Muscle of leg (tissue), 11 donors: ENCODE data around the gene SCN1A. TPM values are rescaled to one million over a fixed set of nuclear protein-coding genes. Genes with fewer than 3 reads are reported as not detected.
"Not testable (repeated sequence)": the region's sequence is repeated elsewhere in the genome, so short reads cannot be mapped to it uniquely, and the experiment has no call there.

ENCODE experiments used
- DNase-seq: peaks from one replicate; pipeline ENCODE4 v3.0.0; 2013
- H3K27ac ChIP-seq: one replicate; pipeline ENCODE4 v1.5.1; 2013; ENCODE audit warnings: mild to moderate bottlenecking, low read length, control low read depth
- H3K27me3 ChIP-seq: one replicate; pipeline ENCODE4 v1.6.1; 2013; ENCODE audit warnings: low read length; ENCODE audit not compliant: control insufficient read depth, insufficient read depth
- H3K36me3 ChIP-seq: one replicate; pipeline ENCODE4 v1.6.1; 2013; ENCODE audit warnings: low read length; ENCODE audit not compliant: control insufficient read depth, insufficient read depth
- H3K4me1 ChIP-seq: one replicate; pipeline ENCODE4 v1.6.1; 2013; ENCODE audit warnings: low read length; ENCODE audit not compliant: control insufficient read depth, insufficient read depth
- H3K4me3 ChIP-seq: one replicate; pipeline ENCODE4 v1.5.1; 2013; ENCODE audit warnings: low read length, control low read depth
- H3K9me3 ChIP-seq: replicated peaks from 2 replicates; pipeline ENCODE4 v1.6.1; 2013; ENCODE audit warnings: low read depth, low read length; ENCODE audit not compliant: control insufficient read depth
- WGBS: methylation state at CpG from one replicate; pipeline ENCODE4 v1.1.5; 2013; ENCODE audit warnings: missing lambda C conversion rate; ENCODE audit not compliant: insufficient coverage; 5-methylcytosine and 5-hydroxymethylcytosine counted together
- polyA plus RNA-seq, 8 donors: library from polyadenylated mRNA; unstranded; fragments of 120-200 nt; gene quantifications; one replicate each; pipeline versions ENCODE4 v1.2.1 to v1.2.3, GENCODE V29; 2013; ENCODE audit warnings: inconsistent platforms in 1 of 8, low replicate concordance in 1 of 8; ENCODE audit not compliant: insufficient read length in 8 of 8, insufficient read depth in 1 of 8
- total RNA-seq: library from RNA; stranded (reverse); fragments of 120-200 nt; gene quantifications from one replicate; pipeline ENCODE4 v1.2.4, GENCODE V29; 2013

Gene SCN1A
- total and polyA plus RNA-seq, 9 donors = 0.03 to 0.26 (median 0.09) TPM; not detected in 1

GRCh38 chr2:166011660-166012059 is 116.2 kb downstream of the SCN1A start:
- no peak for DNase-seq
- Histone ChIP-seq H3K36me3 (no peaks in the 10 kb centered on the region), H3K4me3 (no peak overlapping the region), H3K27ac (no peak overlapping the region), H3K9me3 (no peaks in the 10 kb centered on the region), H3K4me1 (no peaks in the 10 kb centered on the region), H3K27me3 (no peaks in the 10 kb centered on the region)
- no CpG with 5 or more reads among the region's 1 CpG for WGBS

- H3K4me3 ChIP-seq = no peak overlapping the region
- no peaks in the 10 kb centered on the region for H3K27me3 ChIP-seq
- 75% methylated on average over 1 of the region's 2 CpGs for WGBS
- H3K4me1 ChIP-seq = no peaks in the 10 kb centered on the region
- no peak overlapping the region for H3K27ac ChIP-seq
- DNase-seq = no peak
- H3K9me3 ChIP-seq = no peaks in the 10 kb centered on the region
- H3K36me3 ChIP-seq = no peaks in the 10 kb centered on the region
Observed at GRCh38 chr2:166000401-166000800, 127.4 kb downstream of the SCN1A start.

DNA sequence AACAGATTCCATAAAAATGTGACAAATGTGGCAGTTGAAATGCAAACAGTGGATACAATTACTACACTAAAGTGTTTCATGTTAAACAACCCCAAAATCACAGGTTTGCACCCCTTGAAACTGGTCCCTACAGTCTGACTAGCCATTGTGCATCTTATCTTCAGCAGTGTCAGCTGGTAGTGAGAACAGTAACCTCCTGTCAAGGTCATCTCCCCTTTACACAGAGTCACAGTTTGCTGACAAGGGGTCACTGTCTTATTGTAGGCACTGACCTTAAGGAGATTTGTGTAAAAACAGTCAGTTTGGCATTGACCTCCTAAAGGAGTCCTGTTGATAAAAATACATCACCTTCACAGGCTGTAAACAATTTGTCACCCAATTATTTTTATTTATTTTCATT is 137.0 kb downstream of the SCN1A start:
- Histone ChIP-seq H3K4me1 (no peaks in the 10 kb centered on the region), H3K27me3 (no peaks in the 10 kb centered on the region), H3K4me3 (no peak overlapping the region), H3K9me3 (no peaks in the 10 kb centered on the region), H3K36me3 (no peaks in the 10 kb centered on the region), H3K27ac (no peak overlapping the region)
- DNase-seq = no peak

GRCh38 chr2:165989851-165990250 is 138.0 kb downstream of the SCN1A start:
- H3K27ac ChIP-seq = no peak overlapping the region
- WGBS = no CpG with 5 or more reads among the region's 1 CpG
- no peak overlapping the region for H3K4me3 ChIP-seq
- DNase-seq = no peak
- H3K36me3 ChIP-seq = no peaks in the 10 kb centered on the region
- H3K4me1 ChIP-seq = no peaks in the 10 kb centered on the region
- H3K27me3 ChIP-seq = no peaks in the 10 kb centered on the region
- no peaks in the 10 kb centered on the region for H3K9me3 ChIP-seq

DNA sequence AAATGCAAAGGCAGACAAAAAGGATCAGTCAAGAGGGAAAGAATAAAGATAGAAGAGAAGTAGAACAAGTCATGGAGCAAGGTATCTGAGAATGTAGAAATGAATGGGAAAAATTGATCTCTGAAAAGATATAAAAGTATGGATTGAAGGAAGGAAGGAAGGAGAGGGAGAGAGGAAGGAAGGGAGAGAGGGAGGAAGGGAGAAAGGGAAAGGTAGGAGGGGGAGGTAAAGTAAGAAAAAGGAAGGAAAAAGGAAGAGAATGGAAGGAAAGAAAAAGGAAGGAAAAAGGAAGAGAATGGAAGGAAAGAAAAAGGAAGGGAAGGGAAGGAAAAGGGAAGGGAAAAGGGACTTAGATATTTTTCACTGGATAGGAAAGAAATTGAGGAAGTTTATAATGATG is 142.7 kb downstream of the SCN1A start:
- Histone ChIP-seq H3K9me3 (no peaks in the 10 kb centered on the region), H3K36me3 (no peaks in the 10 kb centered on the region), H3K4me3 (no peak overlapping the region), H3K27ac (no peak overlapping the region), H3K27me3 (no peaks in the 10 kb centered on the region), H3K4me1 (no peaks in the 10 kb centered on the region)
- DNase-seq = no peak

- H3K36me3 ChIP-seq, H3K27ac ChIP-seq, H3K27me3 ChIP-seq, H3K4me1 ChIP-seq, H3K9me3 ChIP-seq, H3K4me3 ChIP-seq, DNase-seq: not testable (repeated sequence)
Observed at GRCh38 chr2:165972161-165972560, 155.7 kb downstream of the SCN1A start.

DNA sequence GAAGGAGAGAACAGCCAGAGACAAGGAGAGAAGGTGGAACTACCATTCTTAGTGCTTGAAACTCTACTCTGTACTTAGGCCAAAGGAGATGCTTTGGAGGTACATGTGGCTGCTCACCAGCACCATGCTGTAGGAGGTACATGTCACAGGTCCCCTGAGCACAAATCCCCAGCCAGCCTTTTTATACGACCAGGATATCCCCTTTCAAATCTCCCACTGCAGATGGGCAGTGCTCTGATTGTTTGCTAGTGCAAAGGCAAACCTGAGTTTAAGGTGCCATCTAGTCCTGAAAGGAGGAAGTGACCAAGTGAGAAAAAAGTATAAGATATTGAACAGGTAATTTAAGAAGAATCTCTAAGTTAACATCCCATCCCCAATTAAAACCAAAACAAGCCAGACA is 157.2 kb downstream of the SCN1A start:
- no peaks in the 10 kb centered on the region for H3K27me3 ChIP-seq
- H3K4me3 ChIP-seq = no peak overlapping the region
- H3K36me3 ChIP-seq = no peaks in the 10 kb centered on the region
- H3K9me3 ChIP-seq = no peaks in the 10 kb centered on the region
- no peak overlapping the region for H3K27ac ChIP-seq
- DNase-seq = no peak
- H3K4me1 ChIP-seq = no peaks in the 10 kb centered on the region
- WGBS = no CpG with 5 or more reads among the region's 1 CpG

GRCh38 chr2:165969227-165969626 is 158.6 kb downstream of the SCN1A start:
- Histone ChIP-seq H3K4me1 (no peaks in the 10 kb centered on the region), H3K36me3 (no peaks in the 10 kb centered on the region), H3K4me3 (no peak overlapping the region), H3K27ac (no peak overlapping the region), H3K27me3 (no peaks in the 10 kb centered on the region), H3K9me3 (no peaks in the 10 kb centered on the region)
- WGBS = no CpG with 5 or more reads among the region's 2 CpGs
- no peak for DNase-seq

DNA sequence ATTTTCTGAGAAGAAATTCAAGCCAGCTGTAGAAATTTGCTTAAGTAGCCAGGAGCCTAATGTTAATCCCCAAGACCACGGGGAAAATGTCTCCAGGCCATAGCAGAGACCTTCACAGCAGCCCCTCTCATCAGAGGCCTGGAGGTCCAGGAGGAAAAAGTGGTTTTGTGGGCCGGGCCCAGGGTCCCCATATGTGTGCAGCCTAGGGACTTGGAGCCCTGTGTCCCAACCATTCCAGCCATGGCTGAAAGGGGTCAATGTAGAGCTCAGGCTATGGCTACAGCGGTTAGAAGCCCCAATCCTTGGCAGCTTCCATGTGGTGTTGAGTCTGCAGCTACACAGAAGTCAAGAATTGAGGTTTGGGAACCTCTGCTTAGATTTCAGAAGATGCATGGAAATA is 160.1 kb downstream of the SCN1A start:
- H3K36me3 ChIP-seq = no peaks in the 10 kb centered on the region
- 92% methylated on average over 1 of the region's 3 CpGs for WGBS
- no peaks in the 10 kb centered on the region for H3K4me1 ChIP-seq
- no peak for DNase-seq
- no peaks in the 10 kb centered on the region for H3K9me3 ChIP-seq
- no peak overlapping the region for H3K4me3 ChIP-seq
- H3K27me3 ChIP-seq = no peaks in the 10 kb centered on the region
- no peak overlapping the region for H3K27ac ChIP-seq

GRCh38 chr2:165961818-165962217 is 166.0 kb downstream of the SCN1A start:
- no peak overlapping the region for H3K4me3 ChIP-seq
- H3K27ac ChIP-seq = no peak overlapping the region
- no peaks in the 10 kb centered on the region for H3K27me3 ChIP-seq
- H3K36me3 ChIP-seq = no peaks in the 10 kb centered on the region
- WGBS = 100% methylated on average over 2 of the region's 4 CpGs
- no peak for DNase-seq
- H3K4me1 ChIP-seq = no peaks in the 10 kb centered on the region
- H3K9me3 ChIP-seq = no peaks in the 10 kb centered on the region

- H3K4me3 ChIP-seq = no peak overlapping the region
- WGBS = no CpG with 5 or more reads among the region's 4 CpGs
- no peak for DNase-seq
Observed at GRCh38 chr2:165959371-165959770, 168.4 kb downstream of the SCN1A start.

More at GRCh38 chr2:165959371-165959770, 168.4 kb downstream of the SCN1A start:
- Histone ChIP-seq H3K27me3 (no peaks in the 10 kb centered on the region), H3K36me3 (no peaks in the 10 kb centered on the region), H3K9me3 (no peaks in the 10 kb centered on the region), H3K4me1 (peaks cover 2% of the 10 kb centered on the region), H3K27ac (no peak overlapping the region)
